Omental fat pad (tissue), 4 donors: ENCODE measurements around the gene SDHAF2. TPM values are rescaled to one million over a fixed set of nuclear protein-coding genes. Genes with fewer than 3 reads are reported as not detected.
"Not testable (repeated sequence)": the region's sequence is repeated elsewhere in the genome, so short reads cannot be mapped to it uniquely, and the experiment has no call there.

Experiments used
- ATAC-seq: fragments of 150-250 bp; one replicate; pipeline ENCODE4 v1.9.1; 2016; ENCODE audit warnings: mild to moderate bottlenecking, moderate library complexity; ENCODE audit not compliant: low FRiP score
- DNase-seq: peaks from one replicate; pipeline ENCODE4 v3.0.0-alpha.2; 2019; ENCODE audit warnings: low spot score
- CTCF ChIP-seq, 3 donors: fragments of 450-650 bp; IDR thresholded peaks; one replicate each; pipeline ENCODE4 v1.5.1; 2016 to 2017; ENCODE audit warnings: antibody characterized with exemption in 3 of 3, mild to moderate bottlenecking in 3 of 3, moderate library complexity in 2 of 3
- total RNA-seq, 4 donors: library from RNA; depleted of rRNA; stranded (reverse); fragments of >200 nt; gene quantifications; one replicate each; pipeline ENCODE4 v1.1.0, GENCODE V29; 2016

The SDHAF2 gene
- total RNA-seq, 4 donors from 2014 or later: 48.6 to 59.0 (median 54.0) TPM

- ATAC-seq (no peak), DNase-seq (no peak)
- TF ChIP-seq CTCF (IDR thresholded peaks at IDR 0.05): no peak
Observed at GRCh38 chr11:61475433-61475832, 45.5 kb downstream of the SDHAF2 start.

GRCh38 chr11:61476371-61476770 lies 46.4 kb downstream of the SDHAF2 start:
- ATAC-seq (no peak), DNase-seq (no peak)
- no peak for TF ChIP-seq CTCF (IDR thresholded peaks at IDR 0.05)

- DNase-seq (no peak), ATAC-seq (no peak)
- no peak for TF ChIP-seq CTCF (IDR thresholded peaks at IDR 0.05)
Observed at GRCh38 chr11:61477126-61477525, 47.2 kb downstream of the SDHAF2 start.

GRCh38 chr11:61477727-61478148 lies 47.8 kb downstream of the SDHAF2 start:
- no peak for ATAC-seq
- TF ChIP-seq CTCF (IDR thresholded peaks at IDR 0.05): peak in 1 of 3 donors; percentile 75
- DNase-seq: peak; percentile 52

GRCh38 chr11:61479360-61480058 lies 49.6 kb downstream of the SDHAF2 start:
- DNase-seq, ATAC-seq: not testable (repeated sequence)

GRCh38 chr11:61480261-61480993 lies 50.5 kb downstream of the SDHAF2 start:
- DNase-seq: no peak
- ATAC-seq: no peak
- no peak for TF ChIP-seq CTCF (IDR thresholded peaks at IDR 0.05)

GRCh38 chr11:61480994-61481335 lies 51.0 kb downstream of the SDHAF2 start:
- TF ChIP-seq CTCF (IDR thresholded peaks at IDR 0.05): no peak
- ATAC-seq: no peak
- DNase-seq: no peak
